IPS DF 6.9 (cell line): ENCODE measurements around the gene TREML2.

Source experiments
- DNase-seq: peaks from one replicate; pipeline ENCODE4 v3.0.0-alpha.2; 2013; ENCODE audit warnings: low read depth, low spot score
- H3K27ac ChIP-seq: one replicate; pipeline ENCODE4 v1.5.1; 2013; ENCODE audit warnings: low read length, control low read depth
- H3K27me3 ChIP-seq: 2 replicates; pipeline ENCODE4 v1.6.1; 2013; ENCODE audit warnings: mild to moderate bottlenecking, low read length; ENCODE audit not compliant: control insufficient read depth, insufficient read depth
- H3K36me3 ChIP-seq: 2 replicates; pipeline ENCODE4 v1.6.1; 2013; ENCODE audit warnings: low read length; ENCODE audit not compliant: control insufficient read depth, insufficient read depth
- H3K4me1 ChIP-seq: 2 replicates; pipeline ENCODE4 v1.6.1; 2013; ENCODE audit warnings: low read length; ENCODE audit not compliant: control insufficient read depth, insufficient read depth
- H3K4me3 ChIP-seq: 2 replicates; pipeline ENCODE4 v1.5.1; 2013; ENCODE audit warnings: mild to moderate bottlenecking, low read length
- H3K9me3 ChIP-seq: 2 replicates; pipeline ENCODE4 v1.6.1; 2013; ENCODE audit warnings: low read length, inconsistent platforms; ENCODE audit not compliant: control insufficient read depth, insufficient read depth
- WGBS: extraction: QIAGEN DNeasy Blood & Tissue Kit; methylation state at CpG from one replicate; pipeline ENCODE4 v1.1.7; 2013; ENCODE audit warnings: mixed read lengths, missing lambda C conversion rate; ENCODE audit not compliant: insufficient read length, insufficient coverage; 5-methylcytosine and 5-hydroxymethylcytosine counted together

Gene TREML2

DNA sequence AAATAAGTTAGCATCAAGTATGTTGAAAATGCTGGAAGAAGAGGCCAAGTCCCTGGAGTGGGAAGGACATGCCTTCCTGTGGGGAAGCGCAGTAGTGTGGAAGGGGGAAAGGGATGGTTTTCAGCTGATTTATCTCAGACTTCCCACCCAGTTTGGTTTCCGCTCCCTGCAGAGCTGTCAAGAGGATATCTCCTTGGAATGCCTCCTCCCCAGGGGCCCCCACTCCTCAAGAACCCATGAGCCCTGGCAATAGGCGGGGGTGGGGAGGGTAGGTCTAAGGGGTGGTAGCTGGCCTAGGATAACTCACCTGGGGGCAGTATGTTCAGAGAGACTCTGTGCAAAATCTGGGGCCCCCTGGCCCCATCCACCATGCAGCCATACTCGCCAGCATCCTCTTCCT lies 47.5 kb downstream of the TREML2 start:
- Histone ChIP-seq H3K27ac (no peak overlapping the region), H3K36me3 (no peaks in the 10 kb centered on the region), H3K27me3 (no peaks in the 10 kb centered on the region), H3K4me1 (no peaks in the 10 kb centered on the region; the same call in 1 of the 2 replicates), H3K4me3 (no peak overlapping the region), H3K9me3 (no peaks in the 10 kb centered on the region)
- WGBS, result no CpG with 5 or more reads among the region's 4 CpGs
- DNase-seq, result no peak

DNA sequence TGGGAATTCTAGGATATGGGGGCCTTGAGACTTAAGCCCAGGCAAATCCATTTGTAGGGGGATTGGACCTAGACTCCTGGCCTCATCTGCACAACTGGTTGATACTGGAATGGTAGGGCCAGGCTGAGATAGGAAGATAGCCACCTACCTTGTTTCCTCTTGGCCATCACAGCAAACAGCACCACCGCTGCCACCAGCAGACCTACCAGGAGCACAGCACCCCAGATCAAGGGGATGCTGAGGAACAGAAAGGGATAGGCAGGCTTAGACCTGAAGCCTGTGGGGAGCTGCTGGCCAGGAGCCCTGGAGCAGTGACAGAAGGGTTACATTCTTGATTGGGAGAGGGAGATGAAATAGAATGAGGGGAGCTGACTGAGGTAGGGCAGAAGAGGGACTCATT lies 50.3 kb downstream of the TREML2 start:
- no CpG with 5 or more reads among the region's 1 CpG for WGBS
- no peak for DNase-seq
- H3K4me1 ChIP-seq, result no peaks in the 10 kb centered on the region; the same call in 1 of the 2 replicates

DNA sequence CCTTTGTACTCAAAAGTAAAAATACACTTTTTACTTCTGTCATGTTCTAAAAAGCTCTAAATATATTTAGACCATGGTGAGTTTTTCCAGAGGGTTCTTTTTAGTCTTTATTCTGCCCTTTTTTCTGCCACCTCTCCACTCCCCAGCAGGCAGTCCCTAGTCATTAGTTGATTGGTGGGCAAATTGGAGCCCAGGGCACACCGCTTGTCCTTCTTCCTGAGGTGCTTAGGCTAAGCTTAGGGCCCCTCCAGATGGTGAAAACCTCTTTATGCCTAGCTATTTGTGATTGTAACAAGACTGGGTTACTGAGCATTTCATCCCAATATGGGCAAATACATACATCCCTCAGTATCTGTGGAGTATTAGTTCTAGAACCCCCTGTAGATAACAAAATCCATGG lies 53.0 kb downstream of the TREML2 start:
- H3K36me3 ChIP-seq, result no peaks in the 10 kb centered on the region
- no peak for DNase-seq
- H3K27ac ChIP-seq, result no peak overlapping the region
- no peaks in the 10 kb centered on the region; the same call in 1 of the 2 replicates for H3K4me1 ChIP-seq
- no peaks in the 10 kb centered on the region for H3K9me3 ChIP-seq
- H3K4me3 ChIP-seq, result no peak overlapping the region
- no CpG with 5 or more reads among the region's 1 CpG for WGBS
- H3K27me3 ChIP-seq, result no peaks in the 10 kb centered on the region

More for the DNA sequence above, 50.3 kb downstream of the TREML2 start:
- no peaks in the 10 kb centered on the region for H3K27me3 ChIP-seq
- no peaks in the 10 kb centered on the region for H3K9me3 ChIP-seq
- H3K27ac ChIP-seq, result no peak overlapping the region
- no peaks in the 10 kb centered on the region for H3K36me3 ChIP-seq
- no peak overlapping the region for H3K4me3 ChIP-seq
